ENCODE measurements around the gene MRPL41.
"Not testable (repeated sequence)": the region's sequence is repeated elsewhere in the genome, so short reads cannot be mapped to it uniquely, and the experiment has no call there.

Gene MRPL41

GRCh38 chr9:137552022-137552768 is 516 bp downstream of the MRPL41 start:
- H3K36me3 ChIP-seq: peaks cover 27 to 47% (median 36%) of the 10 kb centered on the region in 11 experiments
- H3K27me3 ChIP-seq: no peaks in the 10 kb centered on the region
- peak overlapping the region; percentile 73 to 82 (median 80) for H3K9ac ChIP-seq
- H3K4me3 ChIP-seq: peak overlapping the region; percentile 63 to 79 (median 70)
- peaks cover 37 to 50% (median 43%) of the 10 kb centered on the region in 10 experiments for H3K4me1 ChIP-seq
- peak overlapping the region; percentile 49 to 89 (median 77) for H3K4me2 ChIP-seq
- TF ChIP-seq Cebpa-rat (IDR thresholded peaks at IDR 0.05): no peak
- H3K27ac ChIP-seq: peak overlapping the region; percentile 11 to 76 (median 66); a peak in 20 of 22 replicates
- H4K20me1 ChIP-seq: peaks cover 0 to 47% (median 21%) of the 10 kb centered on the region in 11 experiments; a peak in 14 of 22 replicates
- no peaks in the 10 kb centered on the region for H3K9me3 ChIP-seq (replicated peaks in 1 of 11)

- H3K9me3 ChIP-seq (replicated peaks in 1 of 11); H3K4me2 ChIP-seq; H3K4me3 ChIP-seq; H3K27me3 ChIP-seq; H3K27ac ChIP-seq; H3K9ac ChIP-seq: not testable (repeated sequence)
- H4K20me1 ChIP-seq: peaks cover 0 to 47% (median 21%) of the 10 kb centered on the region in 11 experiments; a peak in 13 of 22 replicates
- H3K4me1 ChIP-seq: peaks cover 22 to 36% (median 28%) of the 10 kb centered on the region in 10 experiments
- peaks cover 41 to 61% (median 50%) of the 10 kb centered on the region in 11 experiments for H3K36me3 ChIP-seq
These were observed 2.0 kb downstream of the MRPL41 start for GRCh38 chr9:137553654-137554053.

- Histone ChIP-seq H3K27ac (no peak overlapping the region), H3K9ac (no peak overlapping the region), H3K4me1 (peaks cover 15 to 29% (median 21%) of the 10 kb centered on the region in 10 experiments), H3K4me2 (no peak overlapping the region), H3K36me3 (peaks cover 45 to 68% (median 54%) of the 10 kb centered on the region in 11 experiments), H3K4me3 (no peak overlapping the region), H3K9me3 (replicated peaks in 1 of 11) (0 out of 22 replicates have a peak, but pooled peaks cover 0 to under 1% (median 0%) of the 10 kb centered on the region in 11 experiments), H4K20me1 (peaks cover 0 to 47% (median 21%) of the 10 kb centered on the region in 11 experiments; a peak in 14 of 22 replicates), H3K27me3 (no peaks in the 10 kb centered on the region)
- no peak for TF ChIP-seq Cebpa-rat (IDR thresholded peaks at IDR 0.05)
These were observed 2.7 kb downstream of the MRPL41 start for GRCh38 chr9:137554349-137554748.

GRCh38 chr9:137555179-137555578 is 3.5 kb downstream of the MRPL41 start:
- no peak for TF ChIP-seq Cebpa-rat (IDR thresholded peaks at IDR 0.05)
- no peak overlapping the region for H3K4me3 ChIP-seq
- H3K9ac ChIP-seq: no peak overlapping the region
- no peak overlapping the region for H3K27ac ChIP-seq
- H3K9me3 ChIP-seq (replicated peaks in 1 of 11): 0 out of 22 replicates have a peak, but pooled peaks cover 0 to 4% (median 0%) of the 10 kb centered on the region in 11 experiments
- H3K4me2 ChIP-seq: no peak overlapping the region
- H3K36me3 ChIP-seq: peaks cover 53 to 76% (median 63%) of the 10 kb centered on the region in 11 experiments
- H4K20me1 ChIP-seq: peaks cover 0 to 45% (median 21%) of the 10 kb centered on the region in 11 experiments; a peak in 14 of 22 replicates
- peaks cover 7 to 20% (median 13%) of the 10 kb centered on the region in 10 experiments; a peak in 18 of 20 replicates for H3K4me1 ChIP-seq
- no peaks in the 10 kb centered on the region for H3K27me3 ChIP-seq

GRCh38 chr9:137556069-137556838 is 4.6 kb downstream of the MRPL41 start:
- H4K20me1 ChIP-seq: peaks cover 0 to 49% (median 21%) of the 10 kb centered on the region in 11 experiments; a peak in 14 of 22 replicates
- TF ChIP-seq Cebpa-rat (IDR thresholded peaks at IDR 0.05): no peak
- H3K27ac ChIP-seq: peak overlapping the region in 1 of 11 experiments; percentile 9; a peak in 1 of 22 replicates
- H3K4me1 ChIP-seq: peaks cover 6 to 16% (median 10%) of the 10 kb centered on the region in 10 experiments; a peak in 15 of 20 replicates
- peaks cover 58 to 85% (median 69%) of the 10 kb centered on the region in 11 experiments for H3K36me3 ChIP-seq
- H3K9me3 ChIP-seq (replicated peaks in 1 of 11): 0 out of 22 replicates have a peak, but pooled peaks cover 0 to 4% (median 0%) of the 10 kb centered on the region in 11 experiments
- peak overlapping the region in 3 of 11 experiments; percentile 9 to 22 (median 14); a peak in 3 of 22 replicates for H3K9ac ChIP-seq
- H3K4me3 ChIP-seq: no peak overlapping the region
- H3K4me2 ChIP-seq: no peak overlapping the region
- H3K27me3 ChIP-seq: no peaks in the 10 kb centered on the region

GRCh38 chr9:137558127-137558526 is 6.4 kb downstream of the MRPL41 start:
- Histone ChIP-seq H3K9me3 (replicated peaks in 1 of 11) (0 out of 22 replicates have a peak, but pooled peaks cover 0 to 4% (median 0%) of the 10 kb centered on the region in 11 experiments), H3K4me2 (no peak overlapping the region), H3K4me3 (no peak overlapping the region), H3K27me3 (no peaks in the 10 kb centered on the region), H3K27ac (no peak overlapping the region), H4K20me1 (peaks cover 0 to 51% (median 30%) of the 10 kb centered on the region in 11 experiments; a peak in 14 of 22 replicates), H3K9ac (no peak overlapping the region), H3K36me3 (peaks cover 72 to 98% (median 86%) of the 10 kb centered on the region in 11 experiments), H3K4me1 (peaks cover 0 to 6% (median under 1%) of the 10 kb centered on the region in 10 experiments; a peak in 2 of 20 replicates)
- no peak for TF ChIP-seq Cebpa-rat (IDR thresholded peaks at IDR 0.05)

GRCh38 chr9:137564134-137564533 is 12.5 kb downstream of the MRPL41 start:
- Histone ChIP-seq H3K9ac (no peak overlapping the region), H3K9me3 (replicated peaks in 1 of 11) (peaks cover 0 to 22% (median 0%) of the 10 kb centered on the region in 11 experiments; a peak in 5 of 22 replicates), H3K4me3 (no peak overlapping the region), H4K20me1 (peaks cover 0 to 45% (median 10%) of the 10 kb centered on the region in 11 experiments; a peak in 16 of 22 replicates), H3K27ac (no peak overlapping the region; a peak in 2 of 22 replicates), H3K36me3 (peaks cover 45 to 63% (median 55%) of the 10 kb centered on the region in 11 experiments), H3K4me2 (peak overlapping the region in 3 of 11 experiments; percentile 31 to 55 (median 43); a peak in 4 of 22 replicates), H3K4me1 (peaks cover 0 to 20% (median 17%) of the 10 kb centered on the region in 10 experiments; a peak in 16 of 20 replicates), H3K27me3 (no peaks in the 10 kb centered on the region)
- no peak for TF ChIP-seq Cebpa-rat (IDR thresholded peaks at IDR 0.05)

- Histone ChIP-seq H4K20me1 (peaks cover 0 to 49% (median 10%) of the 10 kb centered on the region in 11 experiments; a peak in 16 of 22 replicates), H3K27ac (peak overlapping the region in 7 of 11 experiments; percentile 18 to 47 (median 36); a peak in 11 of 22 replicates), H3K4me2 (peak overlapping the region in 6 of 11 experiments; percentile 31 to 59 (median 42); a peak in 10 of 22 replicates), H3K36me3 (peaks cover 40 to 56% (median 48%) of the 10 kb centered on the region in 11 experiments), H3K9ac (peak overlapping the region in 2 of 11 experiments; percentile 4 to 27; a peak in 3 of 22 replicates), H3K4me1 (peaks cover 0 to 20% (median 17%) of the 10 kb centered on the region in 10 experiments; a peak in 16 of 20 replicates), H3K27me3 (no peaks in the 10 kb centered on the region), H3K4me3 (no peak overlapping the region), H3K9me3 (replicated peaks in 1 of 11) (peaks cover 0 to 22% (median 0%) of the 10 kb centered on the region in 11 experiments; a peak in 5 of 22 replicates)
- TF ChIP-seq Cebpa-rat (IDR thresholded peaks at IDR 0.05): no peak
These were observed 13.2 kb downstream of the MRPL41 start for GRCh38 chr9:137564817-137565411.

GRCh38 chr9:137568445-137568844 is 16.8 kb downstream of the MRPL41 start:
- H3K4me2 ChIP-seq: peak overlapping the region in 4 of 11 experiments; percentile 4 to 28 (median 8); a peak in 4 of 22 replicates
- not testable (repeated sequence) for H3K4me3 ChIP-seq, H3K9ac ChIP-seq, H3K27me3 ChIP-seq
- H3K9me3 ChIP-seq (replicated peaks in 1 of 11): peaks cover 0 to 22% (median 0%) of the 10 kb centered on the region in 11 experiments; a peak in 5 of 22 replicates
- H3K4me1 ChIP-seq: peaks cover 0 to 20% (median 17%) of the 10 kb centered on the region in 10 experiments; a peak in 16 of 20 replicates
- H4K20me1 ChIP-seq: peaks cover 0 to 58% (median 24%) of the 10 kb centered on the region in 11 experiments; a peak in 15 of 22 replicates
- H3K27ac ChIP-seq: peak overlapping the region in 2 of 11 experiments; percentile 7 to 13; a peak in 2 of 22 replicates
- H3K36me3 ChIP-seq: peaks cover 39 to 57% (median 49%) of the 10 kb centered on the region in 11 experiments
